ENCODE measurements around the gene ZNRF4. TPM values are rescaled to one million over a fixed set of nuclear protein-coding genes. Genes with fewer than 3 reads are reported as not detected.
"Not testable (repeated sequence)": the region's sequence is repeated elsewhere in the genome, so short reads cannot be mapped to it uniquely, and the experiment has no call there.

Gene ZNRF4, protein sequence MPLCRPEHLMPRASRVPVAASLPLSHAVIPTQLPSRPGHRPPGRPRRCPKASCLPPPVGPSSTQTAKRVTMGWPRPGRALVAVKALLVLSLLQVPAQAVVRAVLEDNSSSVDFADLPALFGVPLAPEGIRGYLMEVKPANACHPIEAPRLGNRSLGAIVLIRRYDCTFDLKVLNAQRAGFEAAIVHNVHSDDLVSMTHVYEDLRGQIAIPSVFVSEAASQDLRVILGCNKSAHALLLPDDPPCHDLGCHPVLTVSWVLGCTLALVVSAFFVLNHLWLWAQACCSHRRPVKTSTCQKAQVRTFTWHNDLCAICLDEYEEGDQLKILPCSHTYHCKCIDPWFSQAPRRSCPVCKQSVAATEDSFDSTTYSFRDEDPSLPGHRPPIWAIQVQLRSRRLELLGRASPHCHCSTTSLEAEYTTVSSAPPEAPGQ
- not detected in 2 replicates for total RNA-seq

GRCh38 chr19:5455367-5456129 is at the start of gene ZNRF4:
TSS of gene ZNRF4 (plus strand) at chr19:5455417. CDS start at chr19:5455492, 75 bp downstream.
- DNase-seq (ENCODE audit: low read depth, low spot score) = no peak

DNA sequence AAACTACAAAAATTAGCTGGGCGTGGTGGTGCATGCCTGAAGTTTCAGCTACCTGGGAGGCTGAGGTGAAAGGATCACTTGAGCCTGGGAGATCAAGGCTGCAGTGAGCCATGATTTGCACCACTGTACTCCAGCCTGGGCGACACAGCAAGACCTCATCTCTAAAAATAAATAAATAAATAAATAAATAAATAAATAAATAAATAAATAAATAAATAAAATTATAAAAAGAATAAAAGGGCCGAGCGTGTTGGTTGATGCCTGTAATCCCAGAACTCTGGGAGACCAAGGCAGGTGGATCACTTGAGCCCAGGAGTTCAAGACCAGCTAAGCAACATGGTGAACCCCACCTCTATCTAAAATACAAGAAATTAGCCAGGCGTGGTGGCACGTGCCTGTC is 49.0 kb upstream of the ZNRF4 start:
- DNase-seq (ENCODE audit: low read depth, low spot score) = not testable (repeated sequence)

- DNase-seq (ENCODE audit: low read depth, low spot score) = no peak
Observed at GRCh38 chr19:5406816-5407215, 48.4 kb upstream of the ZNRF4 start.

DNA sequence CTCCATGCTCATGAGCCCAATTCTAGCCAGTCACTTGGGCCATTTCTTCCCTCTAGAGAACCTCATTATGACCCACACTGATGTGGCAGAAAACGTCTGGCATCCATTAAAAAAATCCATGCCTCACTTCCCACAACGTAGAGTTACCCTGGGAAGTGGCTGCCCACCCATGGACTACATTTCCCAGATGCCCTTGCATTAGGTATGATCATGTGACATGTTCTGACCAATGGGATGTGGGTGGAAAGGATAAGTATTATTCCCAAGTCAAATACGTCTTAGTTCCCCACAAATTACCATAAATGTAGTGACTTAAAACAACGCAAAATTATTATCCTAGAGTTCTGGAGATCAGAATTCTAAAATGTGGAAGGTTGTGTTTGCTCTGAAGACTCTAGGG is 47.9 kb upstream of the ZNRF4 start:
- no peak for DNase-seq (ENCODE audit: low read depth, low spot score)

DNA sequence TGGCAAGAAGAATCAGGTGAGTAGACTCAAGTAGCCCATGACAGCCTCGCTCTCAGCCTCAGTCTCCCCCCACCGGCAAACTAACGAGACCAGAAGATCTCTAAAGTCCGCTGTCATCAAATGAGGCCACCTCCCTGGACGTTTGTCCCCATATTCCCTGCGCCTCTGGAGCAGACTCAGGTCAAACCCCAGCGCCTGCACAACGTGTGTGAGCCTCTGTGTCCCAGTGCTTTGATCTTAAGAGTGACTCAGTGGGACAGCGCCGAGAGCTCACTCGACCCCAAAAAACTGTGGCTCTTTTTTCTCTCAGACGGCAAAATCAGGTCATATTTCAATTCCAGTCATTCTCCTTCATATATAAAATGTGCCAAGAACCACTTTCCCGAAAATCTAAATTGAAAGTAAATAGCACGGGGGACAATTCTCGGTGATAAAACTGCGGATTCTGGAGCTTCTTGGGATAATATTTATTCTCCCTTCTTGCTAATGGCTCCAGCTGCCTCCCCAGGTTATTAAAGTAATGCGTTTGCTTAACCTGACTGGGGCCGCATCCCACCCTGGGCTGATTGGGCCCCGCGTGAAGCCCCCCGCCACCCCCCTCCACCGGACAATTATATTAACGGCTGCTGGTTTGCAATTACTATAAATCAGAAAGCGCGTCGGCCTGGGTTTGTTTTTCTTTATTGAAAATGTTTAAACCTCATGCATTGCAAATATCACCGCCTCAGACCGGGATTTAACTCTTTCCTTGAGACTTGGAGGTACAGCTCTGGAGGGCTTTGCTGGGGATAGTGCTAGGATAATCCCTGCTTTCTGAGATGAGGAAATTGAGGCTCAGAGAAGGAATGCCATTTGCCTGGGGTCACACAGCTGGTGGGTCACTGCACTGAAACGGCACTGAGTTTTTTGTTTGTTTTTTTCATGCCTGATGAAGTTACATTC is 37.5 kb upstream of the ZNRF4 start:
- DNase-seq (ENCODE audit: low read depth, low spot score) = no peak

- DNase-seq (ENCODE audit: low read depth, low spot score) = no peak
Observed at GRCh38 chr19:5418677-5419076, 36.5 kb upstream of the ZNRF4 start.

GRCh38 chr19:5420953-5421352 is 34.3 kb upstream of the ZNRF4 start:
- no peak for DNase-seq (ENCODE audit: low read depth, low spot score)

DNA sequence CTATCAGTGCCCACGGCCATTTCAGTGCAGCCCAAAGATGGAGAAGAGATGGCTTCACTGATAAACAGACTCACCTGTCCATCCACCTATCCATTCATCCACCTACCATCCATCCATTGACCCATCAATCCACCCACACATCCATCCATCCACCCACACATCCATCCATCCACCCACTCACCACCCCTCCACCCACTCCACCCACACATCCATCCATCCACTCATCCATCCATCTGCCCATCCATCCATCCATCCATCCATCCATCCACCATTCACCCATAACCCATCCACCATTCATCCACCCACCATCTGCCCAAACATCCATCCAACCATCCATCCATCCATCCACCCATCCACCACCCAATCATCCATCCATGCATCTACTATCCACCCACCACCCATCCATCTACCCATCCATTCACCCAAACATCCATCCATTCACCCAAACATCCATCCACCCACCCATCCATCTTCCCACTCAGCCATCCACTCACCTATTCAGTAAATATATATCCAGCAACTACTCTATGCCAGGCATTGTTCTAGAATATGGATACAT is 31.6 kb upstream of the ZNRF4 start:
- DNase-seq (ENCODE audit: low read depth, low spot score) = no peak

DNA sequence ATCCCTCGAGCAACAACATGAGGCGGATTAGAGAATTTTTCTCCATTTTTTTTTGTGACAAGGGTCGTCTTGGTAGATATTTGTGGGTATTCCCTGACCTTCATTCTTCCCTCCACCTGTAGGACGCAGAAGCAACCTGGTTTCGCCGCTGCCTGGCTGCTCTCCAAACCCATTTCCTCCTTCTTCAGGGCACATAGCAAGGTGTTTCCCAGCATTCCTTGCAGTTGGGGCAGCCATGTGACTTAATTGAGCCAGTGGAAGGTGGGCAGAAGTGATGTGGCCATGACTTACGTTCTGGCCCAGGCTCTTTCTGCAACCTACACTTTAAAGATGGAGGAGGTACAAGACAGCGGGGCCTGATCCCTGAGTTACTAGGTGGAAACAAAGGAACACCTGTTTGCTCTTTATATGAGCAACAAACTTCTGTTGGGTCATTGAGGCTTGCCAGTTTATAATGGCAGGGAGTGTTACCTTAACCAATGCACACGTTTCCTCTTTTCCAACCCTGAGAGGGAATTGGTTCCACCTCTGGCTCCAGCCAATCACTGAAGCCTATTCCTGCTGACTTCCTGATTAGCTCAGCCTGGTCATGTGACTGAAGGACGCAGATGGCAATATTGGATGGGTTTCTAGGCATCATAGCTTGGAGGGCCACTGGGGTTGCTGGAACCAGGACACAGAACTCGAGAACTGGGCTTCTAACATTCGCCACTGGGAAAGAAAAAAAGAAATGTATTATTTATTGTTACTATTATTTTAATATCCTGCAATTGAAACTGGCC is 30.8 kb upstream of the ZNRF4 start:
- no peak for DNase-seq (ENCODE audit: low read depth, low spot score)

DNA sequence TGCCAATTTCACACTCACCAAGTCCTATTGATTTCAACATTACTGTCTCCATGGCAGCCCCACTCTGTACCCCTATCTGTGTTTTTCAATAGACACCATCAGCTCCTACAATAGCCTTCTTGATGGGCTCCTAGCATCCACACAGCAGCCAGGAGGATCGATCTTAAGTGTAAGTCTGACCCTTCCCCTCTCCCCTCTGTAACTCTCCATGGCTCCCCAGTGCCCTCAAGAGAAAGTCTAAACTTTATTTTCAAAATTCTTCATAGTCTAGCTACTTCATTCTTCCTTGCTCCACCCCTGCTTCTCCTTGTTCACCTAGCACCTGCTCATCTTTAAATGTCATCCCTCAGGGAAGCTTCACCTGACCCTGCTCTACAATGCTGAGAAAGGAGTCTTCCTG is 30.0 kb upstream of the ZNRF4 start:
- no peak for DNase-seq (ENCODE audit: low read depth, low spot score)

- DNase-seq (ENCODE audit: low read depth, low spot score) = no peak
Observed at GRCh38 chr19:5430237-5430636, 25.0 kb upstream of the ZNRF4 start.

- no peak for DNase-seq (ENCODE audit: low read depth, low spot score)
Observed at GRCh38 chr19:5432687-5433086, 22.5 kb upstream of the ZNRF4 start.

GRCh38 chr19:5434351-5434917 is 20.8 kb upstream of the ZNRF4 start:
- DNase-seq (ENCODE audit: low read depth, low spot score) = no peak

GRCh38 chr19:5434970-5435641 is 20.1 kb upstream of the ZNRF4 start:
- no peak for DNase-seq (ENCODE audit: low read depth, low spot score)

DNA sequence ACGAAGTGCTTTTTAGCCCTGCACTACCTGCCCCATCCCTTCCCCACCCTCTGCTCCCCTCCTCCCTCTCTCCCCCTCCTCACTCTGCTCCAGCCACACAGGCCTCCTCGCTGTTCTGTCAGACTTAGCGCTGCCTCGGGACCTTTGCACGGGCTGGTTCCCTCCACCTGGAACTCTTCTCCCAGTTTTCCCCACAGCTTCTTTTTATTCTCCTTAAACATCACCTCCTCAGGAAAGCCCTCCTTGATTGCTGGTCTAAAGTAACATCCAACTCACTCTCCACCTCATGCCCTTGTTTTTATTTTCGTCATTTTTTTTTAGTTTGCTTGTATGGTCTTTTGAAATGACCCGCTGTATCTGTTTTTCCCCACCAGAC is 19.6 kb upstream of the ZNRF4 start:
- DNase-seq (ENCODE audit: low read depth, low spot score) = no peak

- DNase-seq (ENCODE audit: low read depth, low spot score) = no peak
Observed at GRCh38 chr19:5436106-5436947, 18.9 kb upstream of the ZNRF4 start.

- no peak for DNase-seq (ENCODE audit: low read depth, low spot score)
Observed at GRCh38 chr19:5436948-5437306, 18.3 kb upstream of the ZNRF4 start.

GRCh38 chr19:5438756-5439155 is 16.5 kb upstream of the ZNRF4 start:
- DNase-seq (ENCODE audit: low read depth, low spot score) = not testable (repeated sequence)

GRCh38 chr19:5439452-5439851 is 15.8 kb upstream of the ZNRF4 start:
- DNase-seq (ENCODE audit: low read depth, low spot score) = no peak

All from pulmonary artery endothelial cell (primary cell).